Body of pancreas (tissue), 4 donors: Measurements from ENCODE around the gene CRNKL1. TPM values are rescaled to one million over a fixed set of nuclear protein-coding genes. Genes with fewer than 3 reads are reported as not detected.
A peak's percentile ranks its signal among the peaks of the same experiment; 100 is the strongest.

Experiments used
- ATAC-seq: fragments of 150-250 bp; one replicate; pipeline ENCODE4 v1.9.1; 2016
- DNase-seq, 4 donors: peaks; one replicate each; pipeline ENCODE4 v3.0.0-alpha.2; 2019
- H3K27ac ChIP-seq, 4 donors: fragments of 200-600 bp; sonication (generic); 1 replicate in 3 of 4; 2 replicates in 1 of 4; pipeline versions ENCODE4 v1.5.1 to v1.6.1; 2016 to 2019; ENCODE audit warnings: mild to moderate bottlenecking in 1 of 4, mixed read lengths in 1 of 4, moderate library complexity in 1 of 4
- H3K27me3 ChIP-seq, 2 donors: fragments of 200-600 bp; sonication (generic); one replicate each; pipeline ENCODE4 v1.6.0; 2016; ENCODE audit warnings: mild to moderate bottlenecking in 1 of 2
- H3K36me3 ChIP-seq, 2 donors: fragments of 200-600 bp; sonication (generic); replicated peaks in 1 of 2; 2 replicates each; pipeline ENCODE4 v1.5.1; 2016; ENCODE audit warnings: low read depth in 2 of 2; ENCODE audit not compliant: insufficient read depth in 1 of 2
- H3K4me1 ChIP-seq: fragments of 200-600 bp; sonication (generic); one replicate; pipeline ENCODE4 v1.6.0; 2016
- H3K4me3 ChIP-seq, 2 donors: fragments of 200-600 bp; sonication (generic); 1 replicate in 1 of 2; 2 replicates in 1 of 2; pipeline ENCODE4 v1.5.1; 2016 to 2019
- H3K9me3 ChIP-seq, 3 donors: fragments of 200-600 bp; sonication (generic); 1 replicate in 2 of 3; 2 replicates in 1 of 3; pipeline ENCODE4 v1.5.1; 2016
- CTCF ChIP-seq, 7 experiments: fragments of 450-650 bp in 4 of 7; fragments of 200-600 bp in 3 of 7; sonication (generic) in 3 of 7; IDR thresholded peaks; one replicate each; pipeline ENCODE4 v1.5.1; 2016 to 2019; ENCODE audit warnings: antibody characterized with exemption in 7 of 7
- POLR2A ChIP-seq, 3 donors: fragments of 450-650 bp; IDR thresholded peaks; one replicate each; pipeline ENCODE4 v1.6.1; 2016; ENCODE audit warnings: antibody characterized with exemption in 3 of 3, mild to moderate bottlenecking in 2 of 3
- WGBS, 2 donors: methylation state at CpG; one replicate each; pipeline ENCODE4 v1.1.5; 2017; 5-methylcytosine and 5-hydroxymethylcytosine counted together
- intact Hi-C: fragments of 100-400 bp; cut with DNase I; formaldehyde crosslinking; loops from one replicate; pipeline ENCODE4 v1.15.1; 2023
- total RNA-seq, 2 donors: library from RNA; depleted of rRNA; stranded (reverse); fragments of >200 nt; gene quantifications; one replicate each; pipeline ENCODE4 v1.1.0, GENCODE V29; 2016

Gene CRNKL1
- total RNA-seq, 2 donors from 2014 or later, result 12.5 to 28.3 TPM

- H3K9me3 ChIP-seq, result no peaks in the 10 kb centered on the region
- H3K4me3 ChIP-seq, result peak within 1 kb of the TSS; percentile 90 to 99
- H3K27me3 ChIP-seq, result no peaks in the 10 kb centered on the region
- peak; percentile 94 to 96 (median 94) for DNase-seq
- no peaks in the 10 kb centered on the region for H3K36me3 ChIP-seq
- H3K27ac ChIP-seq, result peak within 1 kb of the TSS; percentile 14 to 79 (median 73)
- TF ChIP-seq CTCF (IDR thresholded peaks at IDR 0.05) (peak; percentile 62 to 95 (median 88)), POLR2A (IDR thresholded peaks at IDR 0.05) (peak; percentile 31 to 67 (median 61))
- intact Hi-C loops, result no loop called here
- H3K4me1 ChIP-seq, result peaks cover 40% of the 10 kb centered on the region
- ATAC-seq, result peak; percentile 99
- 0% methylated on average over 33 to 80 of the region's 81 CpGs for WGBS, 2 donors
These were observed 35.0 kb downstream of the CRNKL1 start, which contains the start of gene NAA20 for GRCh38 chr20:20017001-20017843. NAA20 (plus strand) TSS chr20:20017362; CDS start chr20:20017397, 35 bp downstream.

- DNase-seq (no peak), ATAC-seq (no peak)
- no peak overlapping the region for H3K4me3 ChIP-seq
- H3K4me1 ChIP-seq, result peaks cover 43% of the 10 kb centered on the region
- TF ChIP-seq CTCF (IDR thresholded peaks at IDR 0.05), result no peak
- H3K27me3 ChIP-seq, result no peaks in the 10 kb centered on the region
- peak overlapping the region in 1 of 4 donors; percentile 21 for H3K27ac ChIP-seq
- WGBS, 2 donors, result 29 to 33% methylated on average over 2 of the region's 2 CpGs
- H3K9me3 ChIP-seq, result no peaks in the 10 kb centered on the region
- H3K36me3 ChIP-seq, result no peaks in the 10 kb centered on the region
- intact Hi-C loops, result no loop called here
These were observed 37.6 kb downstream of the CRNKL1 start for GRCh38 chr20:20014659-20015058.

- no peak for TF ChIP-seq CTCF (IDR thresholded peaks at IDR 0.05)
- no peak for TF ChIP-seq POLR2A (IDR thresholded peaks at IDR 0.05)
- no peak for DNase-seq
- WGBS, 2 donors, result 53 to 62% methylated on average over 2 of the region's 2 CpGs
- Histone ChIP-seq H3K36me3 (no peaks in the 10 kb centered on the region), H3K4me3 (no peak overlapping the region), H3K9me3 (no peaks in the 10 kb centered on the region), H3K4me1 (peaks cover 28% of the 10 kb centered on the region), H3K27me3 (no peaks in the 10 kb centered on the region), H3K27ac (no peak overlapping the region)
- ATAC-seq, result no peak
- intact Hi-C loops, result no loop called here
These were observed 39.7 kb downstream of the CRNKL1 start for GRCh38 chr20:20012541-20012940.

GRCh38 chr20:20010639-20011500 lies 41.4 kb downstream of the CRNKL1 start:
- DNase-seq (no peak), ATAC-seq (peak; percentile 41)
- no peak overlapping the region for H3K4me3 ChIP-seq
- TF ChIP-seq CTCF (IDR thresholded peaks at IDR 0.05) (no peak), POLR2A (IDR thresholded peaks at IDR 0.05) (no peak)
- peaks cover 28% of the 10 kb centered on the region for H3K4me1 ChIP-seq
- H3K27ac ChIP-seq, result peak overlapping the region in 2 of 4 donors; percentile 35 to 64
- 18 to 19% methylated on average over 4 of the region's 4 CpGs for WGBS, 2 donors
- H3K9me3 ChIP-seq, result no peaks in the 10 kb centered on the region
- no peaks in the 10 kb centered on the region for H3K27me3 ChIP-seq
- H3K36me3 ChIP-seq, result no peaks in the 10 kb centered on the region
- intact Hi-C loops, result no loop called here
